Neutrophil (primary cell): Measurements from ENCODE around the gene HDGFL2.
A peak's percentile ranks its signal among the peaks of the same experiment; 100 is the strongest.

ENCODE experiments used
- H3K27ac ChIP-seq: fragments of 200-600 bp; sonication (generic); 2 replicates; pipeline ENCODE4 v1.5.1; 2016; ENCODE audit warnings: mild to moderate bottlenecking, moderate library complexity
- H3K27me3 ChIP-seq: fragments of 200-600 bp; sonication (generic); 2 replicates; pipeline ENCODE4 v1.6.0; 2016; ENCODE audit warnings: mild to moderate bottlenecking
- H3K36me3 ChIP-seq: fragments of 200-600 bp; sonication (generic); 2 replicates; pipeline ENCODE4 v1.5.1; 2017
- H3K4me1 ChIP-seq, 2 experiments: fragments of 200-600 bp in 1 of 2; sonication (generic) in 1 of 2; 1 replicate in 1 of 2; 2 replicates in 1 of 2; pipeline versions ENCODE4 v1.5.1 to v1.6.1; 2013 to 2016; ENCODE audit warnings: low read depth in 1 of 2, low read length in 1 of 2, mild to moderate bottlenecking in 1 of 2, moderate library complexity in 1 of 2; ENCODE audit not compliant: control insufficient read depth in 1 of 2, insufficient read depth in 1 of 2
- H3K4me3 ChIP-seq, 2 experiments: fragments of 200-600 bp in 1 of 2; sonication (generic) in 1 of 2; 1 replicate in 1 of 2; 2 replicates in 1 of 2; pipeline ENCODE4 v1.5.1; 2013 to 2016; ENCODE audit warnings: low read depth in 1 of 2, low read length in 1 of 2, mild to moderate bottlenecking in 1 of 2, moderate library complexity in 1 of 2
- H3K9me3 ChIP-seq: fragments of 200-600 bp; sonication (generic); 2 replicates; pipeline ENCODE4 v1.5.1; 2016
- TF ChIP-seq, protein P1 (sequence below): fragments of 200-600 bp; sonication (generic); IDR thresholded peaks from 2 replicates; pipeline ENCODE4 v1.5.1; 2016; ENCODE audit warnings: antibody characterized with exemption

The HDGFL2 gene

DNA sequence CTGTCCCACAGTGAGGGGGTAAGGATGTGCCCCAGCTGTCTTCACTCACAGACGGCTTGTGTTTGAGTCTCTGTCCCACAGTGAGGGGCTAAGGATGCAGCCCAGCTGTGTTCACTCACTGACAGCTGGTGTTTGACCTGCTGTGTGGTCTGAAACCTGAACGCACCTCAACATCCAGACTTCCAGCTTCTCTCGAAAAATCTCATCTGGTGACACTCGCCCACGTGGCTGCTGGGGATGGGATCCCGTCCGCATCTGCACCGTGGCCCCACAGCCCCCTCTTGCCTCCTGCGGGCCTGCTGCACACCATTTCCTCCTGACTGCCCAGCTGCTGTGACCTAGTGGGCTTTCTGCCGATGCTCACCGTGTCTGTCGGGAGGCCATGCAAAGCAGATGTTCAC lies 42.3 kb upstream of the HDGFL2 start:
- H3K27ac ChIP-seq, result no peak overlapping the region
- no peaks in the 10 kb centered on the region for H3K9me3 ChIP-seq
- H3K4me3 ChIP-seq, result no peak overlapping the region
- H3K4me1 ChIP-seq, result peaks cover 20 to 21% of the 10 kb centered on the region in 2 experiments
- H3K36me3 ChIP-seq, result peaks cover 23% of the 10 kb centered on the region
- H3K27me3 ChIP-seq, result no peaks in the 10 kb centered on the region
- TF ChIP-seq, protein P1, sequence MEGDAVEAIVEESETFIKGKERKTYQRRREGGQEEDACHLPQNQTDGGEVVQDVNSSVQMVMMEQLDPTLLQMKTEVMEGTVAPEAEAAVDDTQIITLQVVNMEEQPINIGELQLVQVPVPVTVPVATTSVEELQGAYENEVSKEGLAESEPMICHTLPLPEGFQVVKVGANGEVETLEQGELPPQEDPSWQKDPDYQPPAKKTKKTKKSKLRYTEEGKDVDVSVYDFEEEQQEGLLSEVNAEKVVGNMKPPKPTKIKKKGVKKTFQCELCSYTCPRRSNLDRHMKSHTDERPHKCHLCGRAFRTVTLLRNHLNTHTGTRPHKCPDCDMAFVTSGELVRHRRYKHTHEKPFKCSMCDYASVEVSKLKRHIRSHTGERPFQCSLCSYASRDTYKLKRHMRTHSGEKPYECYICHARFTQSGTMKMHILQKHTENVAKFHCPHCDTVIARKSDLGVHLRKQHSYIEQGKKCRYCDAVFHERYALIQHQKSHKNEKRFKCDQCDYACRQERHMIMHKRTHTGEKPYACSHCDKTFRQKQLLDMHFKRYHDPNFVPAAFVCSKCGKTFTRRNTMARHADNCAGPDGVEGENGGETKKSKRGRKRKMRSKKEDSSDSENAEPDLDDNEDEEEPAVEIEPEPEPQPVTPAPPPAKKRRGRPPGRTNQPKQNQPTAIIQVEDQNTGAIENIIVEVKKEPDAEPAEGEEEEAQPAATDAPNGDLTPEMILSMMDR, result no peak

DNA sequence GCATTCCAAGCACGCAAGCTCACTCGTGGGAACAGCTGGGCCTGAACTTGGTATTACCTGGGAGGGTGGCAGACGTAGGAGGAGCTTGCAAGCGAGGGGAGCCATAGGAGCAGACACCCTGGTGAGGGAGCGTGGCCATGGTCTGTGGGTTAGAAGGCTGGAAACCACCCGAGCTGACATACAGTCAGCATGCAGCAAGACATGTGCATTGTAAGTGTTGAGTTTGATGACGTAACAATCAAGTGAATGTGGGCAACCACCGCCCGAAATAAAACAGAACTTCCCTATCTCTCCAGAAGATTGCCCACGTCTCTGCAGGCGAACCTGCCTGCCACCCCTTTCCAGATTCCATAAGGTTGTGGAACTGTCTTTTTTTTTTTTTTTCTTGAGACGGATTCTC lies 41.3 kb upstream of the HDGFL2 start:
- Histone ChIP-seq H3K9me3 (no peaks in the 10 kb centered on the region), H3K4me3 (no peak overlapping the region), H3K27ac (peak overlapping the region; percentile 79), H3K36me3 (peaks cover 24% of the 10 kb centered on the region), H3K27me3 (no peaks in the 10 kb centered on the region), H3K4me1 (peaks cover 20 to 21% of the 10 kb centered on the region in 2 experiments)
- TF ChIP-seq, protein P1, result no peak

DNA sequence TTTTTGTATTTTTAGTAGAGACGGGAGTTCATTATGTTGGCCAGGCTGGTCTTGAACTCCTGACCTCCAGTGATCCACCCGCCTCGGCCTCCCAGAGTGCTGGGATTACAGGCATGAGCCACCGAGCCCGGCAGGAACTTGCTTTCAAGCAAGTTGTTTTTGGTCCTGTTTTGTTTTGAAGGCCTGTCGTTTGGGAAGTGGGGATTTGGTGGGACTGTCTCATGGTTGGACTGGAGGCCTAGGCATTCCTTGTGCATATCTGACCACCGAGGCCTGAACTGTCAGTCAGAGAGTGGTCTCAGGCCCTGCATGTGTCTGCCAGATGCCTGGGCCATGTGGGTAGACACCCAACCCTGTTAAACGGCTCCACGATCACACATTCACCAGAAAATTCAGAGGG lies 40.8 kb upstream of the HDGFL2 start:
- TF ChIP-seq, protein P1, result no peak
- H3K4me1 ChIP-seq, result peaks cover 20 to 21% of the 10 kb centered on the region in 2 experiments
- H3K27me3 ChIP-seq, result no peaks in the 10 kb centered on the region
- no peaks in the 10 kb centered on the region for H3K9me3 ChIP-seq
- peak overlapping the region in 1 of 2 experiments; percentile 31 for H3K4me3 ChIP-seq
- H3K36me3 ChIP-seq, result peaks cover 25% of the 10 kb centered on the region
- H3K27ac ChIP-seq, result peak overlapping the region; percentile 79

DNA sequence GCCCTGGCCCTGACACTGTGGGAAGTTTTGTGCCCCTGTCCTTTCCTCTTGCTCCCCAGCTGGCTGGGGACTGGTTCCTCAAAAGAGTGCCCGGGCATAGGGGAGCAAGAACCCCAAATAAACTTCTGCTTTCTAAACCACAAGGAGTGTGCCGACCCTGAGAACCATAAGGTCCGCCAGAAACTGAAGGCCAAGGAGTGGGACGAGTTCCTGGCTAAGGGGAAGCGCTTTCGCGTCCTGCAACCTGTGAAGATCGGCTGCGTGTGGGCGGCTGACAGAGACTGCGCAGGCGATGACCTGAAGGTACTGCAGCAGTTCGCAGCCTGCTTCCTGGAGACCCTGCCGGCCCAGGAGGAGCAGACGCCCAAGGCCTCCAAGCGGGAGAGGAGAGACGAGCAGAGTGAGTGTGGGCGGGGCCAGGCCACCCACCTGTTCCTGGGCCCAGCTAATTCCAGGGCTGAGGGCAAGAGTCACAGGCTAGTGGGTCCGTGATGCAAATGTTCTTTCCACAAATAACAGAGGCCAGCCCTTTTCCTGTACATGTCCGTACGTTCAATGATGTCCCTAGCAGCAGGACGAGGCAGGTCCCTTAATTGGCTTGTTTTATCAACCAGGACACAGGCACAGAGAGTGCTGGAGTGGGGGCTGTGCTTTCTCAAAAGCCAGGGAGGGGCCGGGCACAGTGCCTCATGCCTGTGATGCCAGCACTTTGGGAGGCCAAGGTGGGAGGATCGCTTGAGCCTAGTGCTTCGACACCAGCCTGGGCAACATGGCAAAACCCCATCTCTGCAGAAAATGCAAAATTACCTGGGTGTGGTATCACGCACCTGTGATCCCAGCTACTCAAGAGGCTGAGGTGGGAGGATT lies 40.1 kb upstream of the HDGFL2 start:
- TF ChIP-seq, protein P1, result peak; percentile 20
- Histone ChIP-seq H3K4me3 (peak overlapping the region; percentile 22 to 31), H3K9me3 (no peaks in the 10 kb centered on the region), H3K36me3 (peaks cover 31% of the 10 kb centered on the region), H3K27me3 (no peaks in the 10 kb centered on the region), H3K4me1 (peaks cover 20 to 21% of the 10 kb centered on the region in 2 experiments), H3K27ac (peak overlapping the region; percentile 79)

DNA sequence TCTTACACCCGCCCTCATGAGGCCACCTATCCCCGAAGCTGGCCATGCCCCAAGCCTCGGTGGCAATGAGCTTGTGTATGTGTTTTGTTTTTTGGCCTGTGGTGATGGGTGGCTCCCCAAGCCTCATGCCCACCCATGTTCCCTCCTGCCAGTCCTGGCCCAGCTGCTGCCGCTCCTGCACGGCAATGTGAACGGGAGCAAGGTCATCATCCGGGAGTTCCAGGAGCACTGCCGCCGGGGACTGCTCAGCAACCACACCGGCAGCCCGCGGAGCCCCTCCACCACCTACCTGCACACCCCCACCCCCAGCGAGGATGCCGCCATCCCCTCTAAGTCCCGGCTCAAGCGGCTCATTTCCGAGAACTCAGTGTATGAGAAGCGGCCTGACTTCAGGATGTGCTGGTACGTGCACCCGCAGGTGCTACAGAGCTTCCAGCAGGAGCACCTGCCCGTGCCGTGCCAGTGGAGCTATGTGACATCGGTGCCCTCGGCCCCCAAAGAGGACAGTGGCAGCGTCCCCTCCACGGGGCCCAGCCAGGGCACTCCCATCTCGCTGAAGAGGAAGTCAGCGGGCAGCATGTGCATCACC lies 39.1 kb upstream of the HDGFL2 start:
- peaks cover 35% of the 10 kb centered on the region for H3K36me3 ChIP-seq
- H3K4me1 ChIP-seq, result peaks cover 20 to 21% of the 10 kb centered on the region in 2 experiments
- no peak overlapping the region for H3K4me3 ChIP-seq
- H3K27me3 ChIP-seq, result no peaks in the 10 kb centered on the region
- H3K9me3 ChIP-seq, result no peaks in the 10 kb centered on the region
- TF ChIP-seq, protein P1, result no peak
- no peak overlapping the region for H3K27ac ChIP-seq
